Small intestine (tissue), 7 donors: ENCODE measurements around the gene PRKCB. TPM values are rescaled to one million over a fixed set of nuclear protein-coding genes. Genes with fewer than 3 reads are reported as not detected.

Experiments used
- DNase-seq, 2 donors: peaks; one replicate each; pipeline versions ENCODE4 v3.0.0 to v3.0.0-alpha.2; 2013
- FAIRE-seq: peaks from 2 replicates; lab custom pipeline; 2012; peaks lifted over from hg19 to GRCh38; lab: Jason Lieb, UNC
- H3K27ac ChIP-seq, 3 donors: one replicate each; pipeline ENCODE4 v1.5.1; 2013; ENCODE audit warnings: low read length in 2 of 3, mild to moderate bottlenecking in 2 of 3, control low read depth in 1 of 3, inconsistent platforms in 1 of 3, low read depth in 1 of 3, moderate library complexity in 1 of 3
- H3K27me3 ChIP-seq, 3 donors: one replicate each; pipeline ENCODE4 v1.6.1; 2013; ENCODE audit warnings: low read length in 3 of 3, inconsistent platforms in 1 of 3; ENCODE audit not compliant: control insufficient read depth in 3 of 3, insufficient read depth in 3 of 3
- H3K36me3 ChIP-seq, 3 donors: one replicate each; pipeline ENCODE4 v1.6.1; 2013; ENCODE audit warnings: low read length in 3 of 3, inconsistent platforms in 1 of 3, low read depth in 1 of 3, mild to moderate bottlenecking in 1 of 3, moderate library complexity in 1 of 3; ENCODE audit not compliant: control insufficient read depth in 3 of 3, insufficient read depth in 2 of 3
- H3K4me1 ChIP-seq, 3 donors: one replicate each; pipeline ENCODE4 v1.6.1; 2013; ENCODE audit warnings: low read length in 2 of 3, inconsistent platforms in 1 of 3, low read depth in 1 of 3, mild to moderate bottlenecking in 1 of 3, moderate library complexity in 1 of 3; ENCODE audit not compliant: control insufficient read depth in 3 of 3, insufficient read depth in 2 of 3
- H3K4me3 ChIP-seq, 3 donors: one replicate each; pipeline ENCODE4 v1.5.1; 2013; ENCODE audit warnings: low read length in 3 of 3, control low read depth in 1 of 3, inconsistent platforms in 1 of 3, low read depth in 1 of 3, mild to moderate bottlenecking in 1 of 3, moderate library complexity in 1 of 3
- H3K9me3 ChIP-seq, 2 donors: one replicate each; pipeline ENCODE4 v1.6.1; 2013; ENCODE audit warnings: low read depth in 1 of 2, low read length in 1 of 2; ENCODE audit not compliant: control insufficient read depth in 2 of 2, insufficient read depth in 1 of 2
- WGBS, 3 donors: extraction: QIAGEN DNeasy Blood & Tissue Kit; methylation state at CpG; one replicate each; pipeline ENCODE4 v1.1.7; 2013; 5-methylcytosine and 5-hydroxymethylcytosine counted together
- polyA plus RNA-seq, 4 donors: library from polyadenylated mRNA; stranded (reverse) in 3 of 4; unstranded in 1 of 4; fragments of 200-250 nt in 3 of 4; fragments of 120-200 nt in 1 of 4; gene quantifications; one replicate each; pipeline versions ENCODE4 v1.2.1 to v1.2.3, GENCODE V29; 2013
- donor health status: healthy with polysubstance abuse.
- donor health status: control.
- donor health status: control.
- donor health status: Bipolar disorder and iron deficiency.
- donor health status: healthy.

Gene PRKCB
- polyA plus RNA-seq, 4 donors, result 2.3 to 5.1 (median 2.8) TPM

DNA sequence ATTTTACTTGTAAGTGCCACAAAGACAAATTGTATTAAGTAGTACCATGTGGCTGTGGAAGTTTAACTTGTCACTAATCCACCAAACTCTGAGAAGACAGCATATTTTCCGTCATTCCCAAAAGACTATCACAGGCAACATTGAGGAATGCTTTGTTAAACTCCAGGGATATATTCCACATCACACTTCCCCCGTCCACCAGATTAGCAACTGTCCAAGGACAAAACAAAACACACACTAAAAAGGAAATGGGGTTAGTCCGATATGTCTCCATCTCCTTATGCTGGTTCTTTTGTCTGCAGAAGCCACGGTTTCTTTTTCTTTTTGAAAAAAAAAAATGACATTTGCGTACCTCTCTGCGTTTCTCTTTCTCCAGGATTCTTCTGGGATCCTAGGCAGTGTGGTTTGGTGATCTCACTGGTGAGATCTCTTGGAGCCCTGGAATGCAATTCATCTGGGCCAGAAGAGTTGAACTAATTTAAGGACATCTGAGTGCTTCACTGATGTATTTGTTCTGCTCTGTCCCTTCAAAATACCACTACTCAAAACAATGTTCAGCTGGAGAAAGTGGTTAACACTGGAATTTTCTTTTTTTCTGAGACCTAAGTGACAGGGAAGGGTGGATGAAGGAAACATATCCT is 40.6 kb downstream of the PRKCB start:
- WGBS, 3 donors, result 63 to 85% (median 79%) methylated on average over 6 of the region's 6 CpGs
- no peak for FAIRE-seq
- Histone ChIP-seq H3K36me3 (no peaks in the 10 kb centered on the region), H3K27me3 (no peaks in the 10 kb centered on the region), H3K4me3 (no peak overlapping the region), H3K27ac (no peak overlapping the region), H3K4me1 (no peaks in the 10 kb centered on the region), H3K9me3 (no peaks in the 10 kb centered on the region)
- no peak for DNase-seq

DNA sequence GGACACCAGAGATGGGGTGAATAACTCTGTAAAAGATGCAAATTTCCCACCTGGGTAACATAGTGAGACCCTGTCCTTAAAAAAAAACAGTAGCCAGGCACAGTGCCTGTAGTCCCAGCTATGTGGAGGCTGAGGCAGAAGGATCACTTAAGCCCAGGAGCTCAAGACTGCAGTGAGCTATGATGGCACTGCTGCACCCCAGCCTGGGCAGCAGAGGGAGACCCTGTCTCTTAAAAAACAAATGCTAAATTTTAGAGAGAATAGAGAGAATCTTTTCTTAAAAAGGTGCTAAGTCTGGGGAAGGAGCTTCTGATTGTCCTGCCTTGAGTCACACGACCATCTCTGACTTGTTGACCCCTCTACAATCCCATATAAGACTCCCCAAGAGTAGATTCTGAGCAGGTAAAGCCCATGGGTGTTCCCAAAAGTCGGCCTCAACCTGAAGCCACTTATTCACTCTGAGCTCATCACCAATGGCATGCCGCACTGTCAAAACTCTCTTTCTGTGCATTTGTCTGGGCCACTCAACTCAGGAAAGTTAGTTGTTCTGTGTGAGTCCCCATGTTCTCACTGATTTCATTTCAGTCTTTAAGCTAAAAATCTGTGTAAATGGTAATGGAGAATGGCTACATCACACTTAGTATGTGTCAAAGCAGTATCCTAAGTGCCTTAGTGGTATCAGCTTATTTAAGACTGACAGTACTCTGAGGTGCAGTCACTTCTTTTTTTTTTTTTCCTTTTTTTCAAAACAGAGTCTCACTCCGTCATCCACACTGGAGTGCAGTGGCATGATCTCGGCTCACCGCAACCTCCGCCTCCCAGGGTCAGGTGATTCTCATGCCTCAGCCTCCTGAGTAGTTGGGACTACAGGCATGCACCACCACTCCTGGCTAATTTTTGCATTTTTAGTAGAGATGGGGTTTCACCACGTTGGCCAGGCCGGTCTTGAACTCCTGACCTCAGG is 41.6 kb downstream of the PRKCB start:
- 78 to 82% (median 82%) methylated on average over 9 of the region's 9 CpGs for WGBS, 3 donors
- no peak overlapping the region for H3K4me3 ChIP-seq
- no peaks in the 10 kb centered on the region for H3K36me3 ChIP-seq
- H3K4me1 ChIP-seq, result no peaks in the 10 kb centered on the region
- no peaks in the 10 kb centered on the region for H3K9me3 ChIP-seq
- DNase-seq (no peak), FAIRE-seq (no peak)
- H3K27me3 ChIP-seq, result no peaks in the 10 kb centered on the region
- H3K27ac ChIP-seq, result no peak overlapping the region

DNA sequence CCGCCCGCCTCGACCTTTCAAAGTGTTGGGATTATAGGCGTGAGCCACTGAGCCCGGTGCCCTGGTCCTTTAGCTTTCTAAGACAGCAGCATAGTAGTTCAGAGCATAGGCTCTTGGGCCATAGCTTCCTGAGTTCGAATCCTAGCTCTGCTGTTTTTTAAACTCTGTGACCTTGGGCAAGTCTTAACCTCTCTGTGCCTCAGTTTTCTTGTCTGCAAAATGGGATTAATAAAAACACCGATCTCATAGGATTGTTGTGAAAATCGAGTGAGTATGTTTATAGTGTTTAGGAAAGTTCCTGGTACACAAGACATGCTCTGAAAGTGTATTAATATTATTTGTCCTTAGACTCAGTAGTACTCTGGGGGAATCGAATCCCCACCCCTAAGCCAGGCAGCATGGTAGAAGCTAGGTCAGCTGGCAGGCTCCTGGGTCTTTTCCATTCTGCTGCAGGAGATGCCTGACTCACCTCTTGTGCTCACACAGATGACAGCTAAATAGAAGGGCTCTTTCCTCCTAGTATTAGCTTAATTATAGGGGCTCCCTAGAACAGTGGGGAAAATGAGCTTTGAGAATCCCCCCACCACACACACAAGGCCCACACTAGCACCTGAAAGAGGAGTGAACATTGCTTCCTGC is 44.1 kb downstream of the PRKCB start:
- Histone ChIP-seq H3K9me3 (no peaks in the 10 kb centered on the region), H3K27ac (no peak overlapping the region), H3K4me3 (no peak overlapping the region), H3K27me3 (no peaks in the 10 kb centered on the region), H3K36me3 (no peaks in the 10 kb centered on the region), H3K4me1 (no peaks in the 10 kb centered on the region)
- DNase-seq (no peak), FAIRE-seq (no peak)
- WGBS, 3 donors, result 85 to 94% (median 89%) methylated on average over 9 of the region's 9 CpGs

DNA sequence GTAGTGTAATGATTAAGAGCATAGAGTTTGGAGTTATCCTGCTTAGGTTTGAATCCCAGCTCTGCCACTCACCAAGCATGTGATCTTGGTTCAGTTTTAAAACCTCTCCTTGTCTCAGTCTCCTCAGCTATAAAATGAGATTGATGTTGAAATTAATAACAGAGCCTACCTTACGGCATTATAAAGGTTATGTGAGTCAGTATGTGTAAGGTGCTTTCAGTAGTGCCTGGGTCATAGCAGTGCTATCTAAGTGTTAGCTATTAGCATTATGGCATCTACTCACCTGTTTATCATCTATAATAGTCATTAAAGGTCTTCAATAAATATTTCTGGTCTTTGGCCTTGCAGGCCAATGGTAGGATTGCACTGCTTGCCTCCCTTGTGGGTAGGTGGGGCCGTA is 53.4 kb downstream of the PRKCB start:
- Histone ChIP-seq H3K4me1 (no peaks in the 10 kb centered on the region), H3K27ac (no peak overlapping the region), H3K27me3 (no peaks in the 10 kb centered on the region), H3K9me3 (no peaks in the 10 kb centered on the region), H3K4me3 (no peak overlapping the region), H3K36me3 (no peaks in the 10 kb centered on the region)
- no peak for DNase-seq
- WGBS, 3 donors, result 74 to 85% (median 85%) methylated on average over 2 of the region's 2 CpGs
- FAIRE-seq, result no peak

- H3K27me3 ChIP-seq, result no peaks in the 10 kb centered on the region
- DNase-seq (no peak), FAIRE-seq (no peak)
- H3K27ac ChIP-seq, result no peak overlapping the region
- no peak overlapping the region for H3K4me3 ChIP-seq
- no peaks in the 10 kb centered on the region for H3K4me1 ChIP-seq
- H3K36me3 ChIP-seq, result no peaks in the 10 kb centered on the region
- no peaks in the 10 kb centered on the region for H3K9me3 ChIP-seq
- 94 to 100% (median 100%) methylated on average over 1 of the region's 1 CpG for WGBS, 3 donors
These were observed 58.2 kb downstream of the PRKCB start for GRCh38 chr16:23893986-23894385.

- FAIRE-seq, result no peak
These were observed 59.3 kb downstream of the PRKCB start for GRCh38 chr16:23895052-23895451.

DNA sequence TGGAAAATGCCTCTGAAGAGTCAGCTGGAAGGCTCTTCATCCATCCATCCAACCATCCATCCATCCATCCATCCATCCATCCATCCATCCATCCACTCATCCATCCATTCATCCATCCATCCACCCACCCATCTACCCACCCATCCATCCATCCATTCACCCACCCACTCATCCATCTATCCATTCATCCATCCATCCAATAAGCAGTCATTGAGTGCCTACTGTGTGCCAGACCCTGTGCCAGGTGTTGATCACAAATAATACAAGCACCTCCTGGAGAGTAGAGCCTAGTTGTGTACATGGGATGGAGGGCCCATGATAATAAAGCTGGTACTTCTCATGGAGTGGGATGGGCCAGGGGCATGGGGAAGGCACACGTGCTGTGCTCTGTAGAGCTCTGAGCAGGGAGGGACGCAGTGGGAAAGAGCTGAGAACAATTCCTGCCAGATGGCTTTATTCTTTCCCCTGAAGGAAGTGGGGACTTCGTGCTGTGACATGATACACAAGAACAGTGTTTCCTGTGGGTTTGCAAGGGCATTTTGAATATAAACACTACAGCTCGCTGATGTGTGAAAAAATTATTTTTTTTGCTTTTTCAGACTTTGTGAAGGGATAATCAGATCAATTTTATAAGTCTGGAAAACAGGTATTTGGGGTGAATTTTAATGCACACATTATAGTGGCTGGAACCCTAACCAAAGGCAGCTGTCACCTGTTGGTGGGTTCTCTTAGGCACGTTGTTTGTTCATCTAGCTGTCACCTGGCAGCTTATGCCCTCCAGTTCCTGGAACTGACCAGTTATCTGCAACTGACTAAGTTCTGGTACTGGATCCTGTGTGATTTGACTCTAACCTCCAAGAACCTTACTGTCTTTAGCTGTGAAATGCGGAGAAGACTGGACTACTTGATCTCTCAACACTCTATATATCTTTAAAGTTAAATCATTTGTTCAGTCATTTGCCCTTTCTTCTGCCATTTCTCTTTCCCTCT is 61.3 kb downstream of the PRKCB start:
- Histone ChIP-seq H3K9me3 (no peaks in the 10 kb centered on the region), H3K4me1 (no peaks in the 10 kb centered on the region), H3K27ac (no peak overlapping the region), H3K4me3 (no peak overlapping the region), H3K27me3 (no peaks in the 10 kb centered on the region), H3K36me3 (no peaks in the 10 kb centered on the region)
- FAIRE-seq (no peak), DNase-seq (no peak)
- 53 to 78% (median 70%) methylated on average over 6 of the region's 6 CpGs for WGBS, 3 donors

More at GRCh38 chr16:23895052-23895451, 59.3 kb downstream of the PRKCB start:
- DNase-seq, result no peak
- Histone ChIP-seq H3K27ac (no peak overlapping the region), H3K27me3 (no peaks in the 10 kb centered on the region), H3K4me3 (no peak overlapping the region), H3K4me1 (no peaks in the 10 kb centered on the region), H3K9me3 (no peaks in the 10 kb centered on the region), H3K36me3 (no peaks in the 10 kb centered on the region)
